Mesodermal cell (in vitro differentiated cells): ENCODE results near the gene SPNS3.

Experiments
- H3K27ac ChIP-seq: 2 replicates; pipeline ENCODE4 v1.7.0; 2013; ENCODE audit warnings: mild to moderate bottlenecking, low read depth, low read length, moderate library complexity; ENCODE audit not compliant: severe bottlenecking
- H3K36me3 ChIP-seq: 2 replicates; pipeline ENCODE4 v1.7.1; 2013; ENCODE audit warnings: mild to moderate bottlenecking, low read length, moderate library complexity; ENCODE audit not compliant: control insufficient read depth, insufficient read depth
- H3K4me1 ChIP-seq: one replicate; pipeline ENCODE4 v1.7.1; 2013; ENCODE audit warnings: mild to moderate bottlenecking, low read length; ENCODE audit not compliant: insufficient read depth, control insufficient read depth, poor library complexity, severe bottlenecking
- H3K4me3 ChIP-seq: 2 replicates; pipeline ENCODE4 v1.7.0; 2013; ENCODE audit warnings: low read length, control low read depth, mild to moderate bottlenecking; ENCODE audit not compliant: insufficient read depth, poor library complexity, severe bottlenecking; ENCODE audit errors: extremely low read depth
- H3K9me3 ChIP-seq: 2 replicates; pipeline ENCODE4 v1.7.1; 2013; ENCODE audit warnings: mild to moderate bottlenecking, low read length, moderate library complexity; ENCODE audit not compliant: control insufficient read depth
- WGBS, 2 experiments: methylation state at CpG; one replicate each; pipeline ENCODE4 v1.1.5; 2013; ENCODE audit warnings: missing lambda C conversion rate in 2 of 2; ENCODE audit not compliant: insufficient coverage in 2 of 2; 5-methylcytosine and 5-hydroxymethylcytosine counted together

Gene SPNS3

DNA sequence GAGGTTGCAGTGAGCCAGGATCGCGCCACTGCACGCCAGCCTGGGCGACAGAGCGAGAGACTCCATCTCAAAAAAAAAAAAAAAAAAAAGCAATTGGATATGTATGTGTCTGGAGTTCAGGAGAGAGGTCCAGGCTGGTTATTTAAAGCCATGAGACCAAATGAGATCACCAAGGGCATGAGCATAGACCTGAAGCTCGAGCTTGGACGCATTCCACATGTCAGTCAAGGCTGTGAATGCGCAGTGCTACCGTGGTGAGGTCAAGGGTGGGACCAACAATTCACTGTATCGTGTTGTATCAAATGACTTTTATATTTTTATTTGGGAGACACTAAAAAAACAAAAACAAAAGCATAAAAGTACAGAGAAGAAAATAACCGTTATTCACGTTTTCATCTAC, 35.8 kb downstream of the SPNS3 start:
- Histone ChIP-seq H3K27ac (no peak overlapping the region), H3K4me3 (no peak overlapping the region), H3K9me3 (no peaks in the 10 kb centered on the region), H3K4me1 (peaks cover 1% of the 10 kb centered on the region), H3K36me3 (no peaks in the 10 kb centered on the region)
- WGBS, 2 experiments, result 94 to 100% methylated on average over 2 of the region's 12 CpGs

GRCh38 chr17:4472286-4472685, 38.5 kb downstream of the SPNS3 start:
- no peak overlapping the region for H3K27ac ChIP-seq
- H3K4me3 ChIP-seq, result no peak overlapping the region
- WGBS, 2 experiments, result 80 to 87% methylated on average over 2 of the region's 3 CpGs
- H3K9me3 ChIP-seq, result no peaks in the 10 kb centered on the region
- H3K4me1 ChIP-seq, result peaks cover 17% of the 10 kb centered on the region
- H3K36me3 ChIP-seq, result no peaks in the 10 kb centered on the region

GRCh38 chr17:4474093-4474492, 40.4 kb downstream of the SPNS3 start:
- H3K36me3 ChIP-seq, result no peaks in the 10 kb centered on the region
- WGBS, 2 experiments, result 87 to 91% methylated on average over 12 to 13 of the region's 13 CpGs
- peaks cover 20% of the 10 kb centered on the region for H3K4me1 ChIP-seq
- no peak overlapping the region for H3K4me3 ChIP-seq
- H3K27ac ChIP-seq, result no peak overlapping the region
- H3K9me3 ChIP-seq, result no peaks in the 10 kb centered on the region

DNA sequence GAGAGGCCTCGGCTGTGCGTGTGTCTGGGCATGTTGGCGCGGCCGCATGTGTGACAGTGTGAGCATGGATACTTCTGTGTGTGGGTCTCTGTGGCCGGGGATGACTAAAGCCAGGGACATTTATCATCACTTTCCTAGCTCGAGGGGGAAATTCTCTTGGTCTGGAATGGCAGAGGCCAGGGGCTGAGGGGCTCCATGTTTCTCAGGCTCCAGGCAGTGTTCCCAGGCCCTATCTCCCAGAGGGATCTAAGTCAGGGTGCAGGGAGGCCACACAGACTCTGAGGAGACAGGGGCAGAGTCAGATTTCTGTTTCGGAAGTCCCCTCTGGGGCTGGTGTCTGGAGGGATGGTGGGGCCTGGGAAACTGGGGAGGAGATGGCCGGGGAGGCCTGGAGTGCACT, 41.3 kb downstream of the SPNS3 start:
- 91 to 100% methylated on average over 1 to 2 of the region's 9 CpGs for WGBS, 2 experiments
- no peaks in the 10 kb centered on the region for H3K36me3 ChIP-seq
- H3K27ac ChIP-seq, result no peak overlapping the region
- H3K4me3 ChIP-seq, result no peak overlapping the region
- no peaks in the 10 kb centered on the region for H3K9me3 ChIP-seq
- H3K4me1 ChIP-seq, result peaks cover 20% of the 10 kb centered on the region

GRCh38 chr17:4475463-4475862, 41.7 kb downstream of the SPNS3 start:
- no peaks in the 10 kb centered on the region for H3K9me3 ChIP-seq
- WGBS, 2 experiments, result 79 to 84% methylated on average over 6 to 7 of the region's 7 CpGs
- peaks cover 20% of the 10 kb centered on the region for H3K4me1 ChIP-seq
- H3K36me3 ChIP-seq, result no peaks in the 10 kb centered on the region
- H3K27ac ChIP-seq, result no peak overlapping the region
- no peak overlapping the region for H3K4me3 ChIP-seq

DNA sequence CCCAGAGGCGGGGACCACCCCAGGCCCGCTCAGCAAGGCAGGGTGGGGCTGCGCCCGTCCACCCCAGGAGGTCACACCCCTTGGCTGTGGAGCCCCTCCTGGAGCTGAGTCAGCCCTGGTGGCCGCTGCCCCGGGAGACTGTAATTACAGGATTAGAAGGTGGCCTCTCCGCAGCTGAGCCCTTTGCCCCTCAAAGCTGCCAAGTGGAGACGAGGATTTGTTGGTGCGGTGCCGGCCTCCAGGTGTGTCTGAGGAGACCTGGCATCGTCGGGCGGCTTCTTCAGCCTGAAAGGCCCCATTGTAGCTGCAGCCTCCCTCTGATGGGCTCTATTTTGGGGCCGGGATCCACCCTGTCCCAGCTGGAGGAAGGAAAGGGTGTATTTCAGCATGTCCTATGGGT, 42.3 kb downstream of the SPNS3 start:
- H3K27ac ChIP-seq, result no peak overlapping the region
- H3K4me1 ChIP-seq, result peaks cover 22% of the 10 kb centered on the region
- no peak overlapping the region for H3K4me3 ChIP-seq
- H3K9me3 ChIP-seq, result no peaks in the 10 kb centered on the region
- H3K36me3 ChIP-seq, result no peaks in the 10 kb centered on the region
- WGBS, 2 experiments, result 88 to 92% methylated on average over 10 to 13 of the region's 14 CpGs

- no peak overlapping the region for H3K27ac ChIP-seq
- WGBS, 2 experiments, result 89 to 91% methylated on average over 16 to 19 of the region's 19 CpGs
- H3K4me3 ChIP-seq, result no peak overlapping the region
- H3K9me3 ChIP-seq, result no peaks in the 10 kb centered on the region
- H3K36me3 ChIP-seq, result no peaks in the 10 kb centered on the region
- H3K4me1 ChIP-seq, result peaks cover 28% of the 10 kb centered on the region
Measured at GRCh38 chr17:4476511-4477070, 42.9 kb downstream of the SPNS3 start.

GRCh38 chr17:4477255-4477791, 43.6 kb downstream of the SPNS3 start:
- Histone ChIP-seq H3K36me3 (no peaks in the 10 kb centered on the region), H3K4me1 (peaks cover 28% of the 10 kb centered on the region), H3K9me3 (no peaks in the 10 kb centered on the region), H3K4me3 (no peak overlapping the region), H3K27ac (no peak overlapping the region)
- 76 to 87% methylated on average over 2 to 8 of the region's 10 CpGs for WGBS, 2 experiments

DNA sequence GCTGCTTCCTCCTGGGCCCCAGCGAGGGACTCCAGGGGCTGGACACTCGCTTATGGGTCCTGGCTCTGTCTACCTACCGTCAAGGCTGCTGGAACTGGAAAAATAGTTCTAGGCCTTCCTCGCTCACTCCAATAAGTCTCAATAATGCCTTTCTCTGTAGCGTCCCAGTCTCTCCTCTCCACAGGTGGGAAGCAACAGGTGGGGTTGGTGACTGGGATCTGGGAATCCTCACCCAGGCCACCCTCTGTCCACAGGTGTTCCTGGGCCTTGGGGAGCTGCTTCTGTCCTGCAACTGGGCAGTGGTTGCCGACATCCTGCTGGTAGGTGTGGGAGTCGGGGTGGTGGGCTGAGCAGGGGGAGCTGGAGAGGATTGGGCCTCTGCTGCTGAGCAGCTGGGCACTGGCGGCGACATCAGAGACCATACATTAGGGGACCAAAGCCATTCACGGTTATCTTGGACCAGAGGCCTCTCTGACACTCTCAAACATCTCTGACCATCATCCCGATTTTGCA, 44.6 kb downstream of the SPNS3 start:
- WGBS, 2 experiments, result 91% methylated on average over 6 to 9 of the region's 11 CpGs
- Histone ChIP-seq H3K4me1 (peaks cover 34% of the 10 kb centered on the region), H3K9me3 (no peaks in the 10 kb centered on the region), H3K4me3 (no peak overlapping the region), H3K27ac (no peak overlapping the region), H3K36me3 (no peaks in the 10 kb centered on the region)

DNA sequence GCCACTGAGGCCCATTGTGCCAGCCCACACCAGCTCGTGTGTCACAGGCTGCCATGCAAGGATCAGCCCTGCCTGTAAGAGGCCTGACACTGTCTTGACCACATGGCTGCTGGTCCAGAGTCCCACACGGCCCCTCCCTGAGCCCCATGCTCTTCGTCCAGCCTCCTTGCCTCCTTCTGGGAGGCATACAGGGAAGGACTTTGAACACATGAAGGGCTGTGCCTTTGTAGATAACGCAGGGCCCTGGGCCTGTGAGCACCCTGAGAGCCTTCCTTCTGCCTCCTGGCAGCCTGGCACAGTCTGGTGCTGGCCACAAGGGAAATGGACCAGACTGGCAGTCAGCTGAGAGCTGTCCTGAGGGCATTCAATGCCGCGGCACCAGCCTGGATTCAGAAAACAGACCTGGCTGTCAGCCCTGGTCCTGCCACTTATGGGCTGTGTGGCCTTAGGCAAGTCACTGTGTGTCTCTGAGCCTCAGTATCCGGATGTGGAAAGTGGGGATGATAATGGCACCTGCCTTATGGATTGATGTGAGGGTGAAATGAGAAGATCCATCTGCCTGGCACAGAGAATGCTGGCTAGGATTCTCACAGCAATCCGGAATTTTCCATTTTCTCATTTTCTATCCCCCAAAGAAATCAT, 45.7 kb downstream of the SPNS3 start:
- H3K4me3 ChIP-seq, result no peak overlapping the region
- 82 to 91% methylated on average over 6 to 7 of the region's 8 CpGs for WGBS, 2 experiments
- H3K36me3 ChIP-seq, result no peaks in the 10 kb centered on the region
- H3K9me3 ChIP-seq, result no peaks in the 10 kb centered on the region
- peaks cover 39% of the 10 kb centered on the region for H3K4me1 ChIP-seq
- H3K27ac ChIP-seq, result no peak overlapping the region
